HG02623 (cell line): ENCODE measurements around the gene RNF19B.

Source experiments
- ATAC-seq: cut with Tn5 transposase; IDR thresholded peaks from one replicate; pipeline ENCODE4 v1.9.1; 2021; ENCODE audit warnings: moderate library complexity; ENCODE audit not compliant: unreplicated experiment

RNF19B gene

GRCh38 chr1:32971156-32971555, 6.5 kb upstream of the RNF19B start:
- ATAC-seq = no peak

- ATAC-seq = no peak
These were observed 5.0 kb upstream of the RNF19B start for GRCh38 chr1:32969566-32969965.

GRCh38 chr1:32967888-32968568, 3.4 kb upstream of the RNF19B start:
- ATAC-seq = no peak

- no peak for ATAC-seq
These were observed 2.3 kb upstream of the RNF19B start for GRCh38 chr1:32966900-32967299.

- no peak for ATAC-seq
These were observed 690 bp upstream of the RNF19B start for GRCh38 chr1:32965251-32965747.

- ATAC-seq = peak; percentile 22
These were observed 706 bp downstream of the RNF19B start for GRCh38 chr1:32963746-32964460.

GRCh38 chr1:32962248-32962896, 2.2 kb downstream of the RNF19B start:
- no peak for ATAC-seq

- no peak for ATAC-seq
These were observed 3.7 kb downstream of the RNF19B start for GRCh38 chr1:32960819-32961355.

GRCh38 chr1:32960342-32960741, 4.3 kb downstream of the RNF19B start:
- ATAC-seq = no peak

GRCh38 chr1:32958827-32959226, 5.8 kb downstream of the RNF19B start:
- no peak for ATAC-seq

- no peak for ATAC-seq
These were observed 7.6 kb downstream of the RNF19B start for GRCh38 chr1:32957017-32957416.

- ATAC-seq = no peak
These were observed 10.4 kb downstream of the RNF19B start for GRCh38 chr1:32954168-32954567.

GRCh38 chr1:32953495-32953894, 11.1 kb downstream of the RNF19B start:
- ATAC-seq = no peak

GRCh38 chr1:32949519-32949918, 15.1 kb downstream of the RNF19B start:
- ATAC-seq = no peak

GRCh38 chr1:32948905-32949304, 15.7 kb downstream of the RNF19B start:
- ATAC-seq = no peak

GRCh38 chr1:32948390-32948722, 16.3 kb downstream of the RNF19B start:
- ATAC-seq = no peak

GRCh38 chr1:32947669-32948389, 16.8 kb downstream of the RNF19B start:
- no peak for ATAC-seq

- ATAC-seq = no peak
These were observed 18.2 kb downstream of the RNF19B start for GRCh38 chr1:32946413-32946812.

GRCh38 chr1:32944180-32944579, 20.4 kb downstream of the RNF19B start:
- no peak for ATAC-seq

GRCh38 chr1:32939655-32940371, 24.8 kb downstream of the RNF19B start:
- no peak for ATAC-seq
